Adipose tissue (tissue), 3 donors: ENCODE results near the gene KCNMA1. TPM values are rescaled to one million over a fixed set of nuclear protein-coding genes. Genes with fewer than 3 reads are reported as not detected.
"Not testable (repeated sequence)": the region's sequence is repeated elsewhere in the genome, so short reads cannot be mapped to it uniquely, and the experiment has no call there.

Experiments
- H3K27ac ChIP-seq: one replicate; pipeline ENCODE4 v1.5.1; 2013; ENCODE audit warnings: low read depth, low read length
- WGBS, 3 donors: extraction: QIAGEN DNeasy Blood & Tissue Kit; methylation state at CpG; one replicate each; pipeline ENCODE4 v1.1.7; 2013; 5-methylcytosine and 5-hydroxymethylcytosine counted together
- polyA plus RNA-seq, 3 donors: library from polyadenylated mRNA; stranded (reverse); fragments of 200-250 nt; gene quantifications; one replicate each; pipeline ENCODE4 v1.2.3, GENCODE V29; 2013
- donor health status: healthy with polysubstance abuse.
- donor health status: Bipolar disorder and iron deficiency.
- donor health status: healthy.

Gene KCNMA1
- polyA plus RNA-seq, 3 donors: 2.5 to 5.1 (median 3.8) TPM

DNA sequence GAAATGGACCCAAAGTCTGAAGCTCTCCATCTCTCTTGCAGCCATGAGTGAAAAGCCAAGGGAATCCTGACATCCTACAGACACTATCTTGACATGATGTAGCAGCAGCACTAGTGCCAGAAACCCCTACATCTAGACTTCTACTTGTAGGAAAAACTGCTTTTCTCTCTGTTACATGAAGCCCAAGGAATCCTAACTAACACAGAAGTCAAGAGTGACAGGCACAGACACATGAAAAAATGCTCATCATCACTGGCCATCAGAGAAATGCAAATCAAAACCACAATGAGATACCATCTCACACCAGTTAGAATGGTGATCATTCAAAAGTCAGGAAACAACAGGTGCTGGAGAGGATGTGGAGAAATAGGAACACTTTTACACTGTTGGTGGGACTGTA lies 297.7 kb downstream of the KCNMA1 start:
- H3K27ac ChIP-seq: not testable (repeated sequence)

DNA sequence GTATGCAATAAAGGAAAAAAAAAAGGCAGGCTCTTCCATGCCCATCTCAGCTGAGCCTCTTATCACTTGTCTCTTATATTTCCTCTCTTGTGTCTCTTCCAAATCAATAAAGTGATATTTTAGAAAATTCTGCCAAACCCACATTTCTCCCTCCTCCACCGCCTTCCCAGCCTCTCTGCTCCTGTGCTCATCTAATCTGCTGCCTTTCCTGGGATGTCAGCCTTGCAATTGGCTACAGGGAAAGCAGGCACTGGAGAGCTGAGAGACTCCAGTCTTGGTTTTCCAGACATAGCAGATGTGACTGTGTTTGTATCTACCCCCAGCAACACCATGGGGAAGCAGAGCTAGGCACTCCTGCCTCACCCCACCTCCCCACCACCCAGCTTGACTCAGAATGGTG lies 298.4 kb downstream of the KCNMA1 start:
- H3K27ac ChIP-seq: no peak overlapping the region
- 60 to 100% (median 76%) methylated on average over 1 of the region's 1 CpG for WGBS, 3 donors

DNA sequence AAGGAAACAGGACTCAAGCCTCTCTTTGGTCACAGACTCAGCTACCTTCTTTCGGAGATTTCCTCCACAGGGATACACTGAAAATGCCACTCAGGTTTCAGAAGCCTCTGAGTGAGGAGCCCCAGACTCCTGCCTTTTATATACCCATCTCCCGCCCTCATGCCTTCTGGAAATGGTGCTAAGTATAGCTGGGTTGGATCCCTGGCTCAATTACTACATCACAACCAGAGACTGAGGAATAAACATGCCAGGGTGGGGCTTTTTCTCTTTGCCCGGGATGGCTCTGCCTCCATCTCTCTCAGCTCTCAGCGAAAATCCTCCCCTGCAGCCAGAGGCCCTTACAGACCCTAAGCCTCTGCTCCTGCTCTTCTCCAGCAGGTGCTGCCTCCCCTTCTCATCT lies 299.5 kb downstream of the KCNMA1 start:
- no peak overlapping the region for H3K27ac ChIP-seq
- 77 to 90% (median 86%) methylated on average over 4 of the region's 4 CpGs for WGBS, 3 donors

DNA sequence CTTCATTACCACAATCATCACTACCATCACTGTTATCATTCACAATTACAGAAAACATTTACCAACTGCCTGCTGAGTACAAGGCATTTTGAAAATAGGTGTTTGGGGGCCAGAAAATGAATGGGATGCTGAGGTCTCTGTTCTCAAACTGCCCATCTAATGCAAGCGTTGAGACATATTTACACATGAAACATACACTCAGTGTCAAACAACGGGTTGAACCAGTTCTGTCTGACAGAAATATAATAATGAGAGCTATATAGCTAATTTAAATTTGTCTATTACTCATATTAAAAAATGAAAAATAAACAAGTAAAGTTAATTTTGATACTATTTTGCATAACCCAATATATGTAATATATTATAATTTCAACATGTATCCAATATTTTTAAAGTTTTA lies 303.1 kb downstream of the KCNMA1 start:
- 45 to 87% (median 77%) methylated on average over 2 of the region's 2 CpGs for WGBS, 3 donors
- H3K27ac ChIP-seq: no peak overlapping the region

- H3K27ac ChIP-seq: no peak overlapping the region
- WGBS, 3 donors: 28 to 60% (median 59%) methylated on average over 8 of the region's 8 CpGs
Measured at GRCh38 chr10:77333610-77334340, 303.8 kb downstream of the KCNMA1 start.

DNA sequence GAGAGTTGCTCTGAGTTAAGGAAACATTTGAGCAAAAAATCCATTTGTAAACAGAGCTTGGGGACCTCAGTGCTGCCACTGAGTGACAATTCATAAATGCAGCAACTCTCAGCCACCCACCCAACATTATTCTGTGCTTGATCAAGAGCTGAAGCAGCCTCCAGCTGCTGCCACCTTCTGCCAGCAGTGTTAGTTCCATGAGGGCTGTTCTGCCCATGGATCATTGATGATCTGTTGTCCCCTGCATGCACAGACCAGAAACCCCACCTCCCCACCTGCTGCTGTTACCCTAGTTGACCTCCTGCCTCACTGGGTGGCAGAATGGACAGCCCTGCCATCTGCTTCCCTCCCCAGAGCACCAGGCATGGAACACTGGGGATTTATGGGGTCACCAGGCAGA lies 305.4 kb downstream of the KCNMA1 start:
- no peak overlapping the region for H3K27ac ChIP-seq

DNA sequence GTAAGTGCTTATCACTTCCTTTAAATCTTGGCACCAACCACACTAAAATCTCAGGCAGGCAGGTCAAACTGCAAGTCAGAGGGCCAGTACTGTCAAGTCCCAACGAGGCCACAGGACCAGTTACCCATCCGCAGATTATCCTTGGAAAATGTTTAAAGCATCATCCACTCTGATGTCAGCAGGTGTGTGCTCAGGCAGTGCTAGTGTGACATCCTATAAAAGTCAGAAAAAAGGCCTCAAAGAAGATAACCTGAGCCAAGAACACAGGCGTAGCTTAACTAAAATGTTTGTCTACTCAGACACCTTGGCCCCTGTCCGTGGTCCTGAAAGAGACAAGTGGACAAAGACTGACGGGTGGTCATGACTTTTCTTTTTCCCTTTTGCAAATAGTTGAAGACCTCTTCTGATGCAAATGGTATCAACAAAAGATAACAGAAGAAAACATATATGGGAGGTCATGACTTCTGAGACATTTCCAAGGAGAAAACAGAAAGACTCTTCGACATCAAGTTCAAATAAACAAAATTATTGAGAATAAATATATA lies 309.3 kb downstream of the KCNMA1 start:
- WGBS, 3 donors: 61 to 69% (median 68%) methylated on average over 6 of the region's 6 CpGs
- no peak overlapping the region for H3K27ac ChIP-seq

DNA sequence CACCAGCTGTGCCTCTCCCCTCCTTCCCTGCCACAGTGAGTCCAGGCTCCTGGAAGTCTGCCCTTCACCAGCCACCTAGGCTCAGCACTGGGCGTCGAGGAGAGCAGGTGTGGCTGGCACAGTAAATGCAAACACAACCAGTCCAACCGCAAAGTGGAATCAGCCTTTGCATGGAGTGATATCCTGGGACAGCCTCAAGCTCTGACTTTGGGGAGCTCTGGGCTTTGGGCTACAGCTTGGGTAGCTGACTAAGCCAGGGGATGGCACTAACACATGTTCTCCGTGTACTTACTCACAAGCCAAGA lies 312.4 kb downstream of the KCNMA1 start:
- WGBS, 3 donors: 51 to 82% (median 81%) methylated on average over 4 of the region's 4 CpGs

GRCh38 chr10:77321838-77322237 lies 315.8 kb downstream of the KCNMA1 start:
- no peak overlapping the region for H3K27ac ChIP-seq
- 65 to 84% (median 66%) methylated on average over 3 of the region's 3 CpGs for WGBS, 3 donors

More for the DNA sequence above, 312.4 kb downstream of the KCNMA1 start:
- H3K27ac ChIP-seq: no peak overlapping the region

DNA sequence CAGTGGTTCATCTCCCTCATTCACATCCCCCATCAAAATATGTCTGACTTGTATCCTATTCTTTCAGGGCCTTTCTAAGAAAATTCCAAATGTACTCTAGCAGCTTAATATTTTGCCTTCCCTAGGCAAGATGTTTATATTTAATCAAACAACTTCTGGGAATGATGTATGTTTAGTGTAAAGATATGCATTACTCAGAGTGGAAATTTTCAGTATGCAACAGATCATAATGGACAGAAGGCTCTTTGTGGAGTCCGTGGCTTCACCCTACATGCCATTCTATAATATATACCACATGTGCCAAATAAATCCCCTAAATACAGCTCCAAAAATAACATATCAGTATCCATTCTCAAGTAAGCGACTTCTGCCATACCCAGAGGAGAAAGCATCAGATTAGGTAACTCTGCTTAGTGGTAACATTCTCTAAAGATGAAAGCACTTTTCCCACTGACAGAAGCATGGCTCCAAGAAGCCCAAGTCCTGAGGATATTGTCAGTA lies 316.6 kb downstream of the KCNMA1 start:
- no peak overlapping the region for H3K27ac ChIP-seq
- 39 to 86% (median 58%) methylated on average over 2 of the region's 2 CpGs for WGBS, 3 donors

- no peak overlapping the region for H3K27ac ChIP-seq
- WGBS, 3 donors: 71 to 89% (median 72%) methylated on average over 3 of the region's 3 CpGs
Measured at GRCh38 chr10:77319557-77319956, 318.1 kb downstream of the KCNMA1 start.

GRCh38 chr10:77318739-77319138 lies 318.9 kb downstream of the KCNMA1 start:
- WGBS, 3 donors: 78 to 91% (median 84%) methylated on average over 3 of the region's 3 CpGs
- no peak overlapping the region for H3K27ac ChIP-seq

DNA sequence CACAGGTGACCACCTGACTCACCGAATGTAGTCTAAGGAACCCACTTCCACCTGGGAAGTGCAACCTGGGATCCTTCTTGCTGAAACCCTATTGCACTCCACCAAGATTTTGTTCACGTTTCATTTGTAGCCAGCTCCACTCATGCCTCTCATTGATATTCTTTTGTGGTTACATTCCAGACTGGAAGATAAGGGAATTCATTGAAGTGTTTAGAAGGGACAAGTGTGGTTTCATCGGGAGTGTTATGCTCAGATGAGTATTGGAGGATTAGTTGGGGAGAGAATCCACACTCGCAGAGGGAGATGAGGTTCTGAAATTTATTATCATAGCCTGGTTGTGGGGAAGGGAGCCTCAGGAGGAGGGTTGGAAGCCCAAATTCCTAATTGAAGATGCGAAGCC lies 320.4 kb downstream of the KCNMA1 start:
- no peak overlapping the region for H3K27ac ChIP-seq
- WGBS, 3 donors: 66 to 87% (median 78%) methylated on average over 5 of the region's 5 CpGs

DNA sequence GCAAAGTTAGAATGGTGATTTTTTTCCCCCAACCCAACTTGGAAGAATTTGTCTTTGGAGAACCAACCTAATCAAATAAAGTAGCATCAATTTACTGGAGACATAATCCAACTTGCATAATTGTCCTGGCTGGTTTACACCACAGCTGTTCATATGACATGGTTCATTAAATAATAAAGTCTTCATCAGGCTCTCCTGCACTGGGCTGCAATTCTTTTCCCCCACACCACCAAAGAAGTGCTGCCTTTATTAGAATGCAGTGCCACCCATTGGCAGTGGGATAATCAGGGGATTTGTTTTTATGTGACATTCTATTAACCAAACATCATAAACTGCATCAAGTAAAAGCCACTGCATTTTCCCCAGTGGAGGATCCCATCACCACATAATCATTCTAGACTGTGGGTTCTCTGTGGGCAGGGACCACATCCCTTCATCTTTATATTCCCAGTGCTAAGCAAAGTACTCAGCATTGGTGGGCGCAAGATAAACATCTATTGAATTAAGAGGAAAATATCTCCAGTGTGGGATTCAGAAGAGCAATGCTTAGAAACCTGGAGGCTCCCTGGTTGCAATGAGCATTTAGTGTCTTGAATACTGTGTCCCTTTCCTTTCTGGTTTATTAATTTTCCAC lies 322.0 kb downstream of the KCNMA1 start:
- WGBS, 3 donors: 93 to 98% (median 96%) methylated on average over 1 of the region's 1 CpG
- no peak overlapping the region for H3K27ac ChIP-seq

GRCh38 chr10:77313066-77313750 lies 324.4 kb downstream of the KCNMA1 start:
- 76 to 81% (median 79%) methylated on average over 13 of the region's 13 CpGs for WGBS, 3 donors
- no peak overlapping the region for H3K27ac ChIP-seq

GRCh38 chr10:77311186-77311585 lies 326.4 kb downstream of the KCNMA1 start:
- WGBS, 3 donors: 44 to 69% (median 52%) methylated on average over 2 of the region's 2 CpGs
- H3K27ac ChIP-seq: no peak overlapping the region

DNA sequence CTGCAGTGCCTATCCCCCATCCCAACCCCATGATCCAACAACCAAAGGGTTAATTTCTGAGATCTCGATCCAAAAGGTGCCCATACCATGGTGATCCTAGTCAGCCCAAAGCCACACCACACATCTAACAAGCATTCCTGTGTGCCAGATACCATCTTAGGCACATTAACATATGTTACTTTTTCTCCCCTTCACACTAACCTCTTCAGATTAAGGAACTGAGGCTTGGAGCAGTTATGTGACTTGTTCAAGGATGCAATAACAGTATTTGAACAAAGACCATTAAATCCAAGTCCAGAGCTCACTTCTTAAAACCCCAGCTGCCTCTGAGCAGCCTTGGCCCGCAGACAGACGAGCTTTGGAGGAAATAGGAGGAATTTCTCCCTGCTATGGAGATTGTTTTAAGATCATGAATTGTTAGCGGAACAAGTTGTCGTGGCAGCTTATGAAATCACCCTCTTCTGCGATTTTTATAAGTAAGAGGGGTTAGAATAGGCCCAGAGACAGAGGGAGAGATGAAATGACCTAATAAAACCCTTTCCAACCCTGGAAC lies 327.2 kb downstream of the KCNMA1 start:
- WGBS, 3 donors: 53 to 76% (median 60%) methylated on average over 6 of the region's 6 CpGs
- no peak overlapping the region for H3K27ac ChIP-seq

- 51 to 88% (median 74%) methylated on average over 2 of the region's 2 CpGs for WGBS, 3 donors
- no peak overlapping the region for H3K27ac ChIP-seq
Measured at GRCh38 chr10:77309509-77309908, 328.1 kb downstream of the KCNMA1 start.

DNA sequence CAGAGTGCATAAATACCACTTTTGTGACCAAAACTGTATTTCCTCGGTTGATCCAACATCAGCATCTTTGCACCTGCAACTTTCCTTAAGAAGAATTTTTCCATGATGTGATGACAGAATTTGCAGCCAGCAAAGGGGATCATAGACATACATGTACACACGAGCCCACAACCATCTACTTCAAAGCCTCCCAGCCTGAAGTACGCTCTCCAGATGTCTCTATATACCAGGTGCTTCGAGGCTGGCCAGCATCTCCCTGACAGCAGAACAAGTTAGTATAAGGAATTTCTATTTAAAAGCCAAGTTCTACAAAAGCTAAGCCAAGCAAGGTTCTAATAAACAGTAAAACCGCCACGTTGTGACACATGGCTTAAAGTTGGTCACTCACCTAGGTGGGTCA lies 328.5 kb downstream of the KCNMA1 start:
- WGBS, 3 donors: 71 to 76% (median 72%) methylated on average over 6 of the region's 6 CpGs
- H3K27ac ChIP-seq: no peak overlapping the region
